AG08395 (cell line): ENCODE data around the gene CRHR2.

Source experiments
- DNase-seq: peaks from one replicate; pipeline ENCODE4 v3.0.0; 2012; ENCODE audit warnings: mixed read lengths, low spot score

Gene CRHR2

DNA sequence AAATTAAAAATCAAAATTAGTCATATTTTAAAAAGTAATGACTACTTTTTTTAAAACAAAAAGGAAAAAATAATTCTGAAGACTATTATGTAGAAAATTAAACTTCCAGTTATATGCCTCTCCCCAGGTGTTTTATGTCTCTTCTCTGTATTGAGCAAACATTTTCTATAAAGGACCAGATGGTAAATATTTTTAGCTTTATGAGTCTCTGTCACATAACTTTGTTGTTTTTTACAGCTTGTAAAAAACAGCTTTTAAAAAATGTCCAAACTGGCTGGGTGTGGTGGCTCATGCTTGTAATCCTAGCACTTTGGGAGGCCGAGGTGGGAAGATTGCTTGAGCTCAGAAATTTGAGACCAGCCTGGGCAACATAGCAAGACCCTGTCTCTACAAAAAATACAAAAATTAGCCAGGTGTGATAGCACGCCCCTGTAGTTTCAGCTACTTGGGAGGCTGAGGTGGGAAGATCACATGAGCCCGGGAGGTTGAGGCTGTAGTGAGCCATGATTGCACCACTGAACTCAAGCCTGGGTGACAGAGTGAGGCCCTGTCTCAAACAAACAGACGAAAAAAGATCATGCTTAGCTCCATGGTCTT is 64.1 kb downstream of the CRHR2 start:
- no peak for DNase-seq

DNA sequence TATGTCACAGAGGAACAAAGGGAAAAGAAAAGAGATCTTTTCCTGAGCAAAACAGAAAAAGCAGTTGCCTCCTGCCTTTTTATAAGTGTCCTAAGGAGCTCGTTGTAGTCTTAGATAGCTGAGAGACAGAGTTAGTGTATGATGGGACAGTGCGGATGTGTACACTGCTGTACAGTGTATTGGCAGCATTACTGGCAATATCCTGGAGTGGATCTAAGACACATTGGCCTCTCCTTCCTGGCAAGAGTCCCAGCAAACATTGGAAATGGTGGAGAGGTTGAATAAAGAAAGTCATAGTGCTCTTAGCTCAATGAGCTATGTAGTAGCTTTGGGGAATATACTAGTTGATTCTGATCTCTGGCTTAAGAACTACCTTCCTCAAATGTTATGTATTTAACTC is 64.9 kb downstream of the CRHR2 start:
- DNase-seq, result no peak

DNA sequence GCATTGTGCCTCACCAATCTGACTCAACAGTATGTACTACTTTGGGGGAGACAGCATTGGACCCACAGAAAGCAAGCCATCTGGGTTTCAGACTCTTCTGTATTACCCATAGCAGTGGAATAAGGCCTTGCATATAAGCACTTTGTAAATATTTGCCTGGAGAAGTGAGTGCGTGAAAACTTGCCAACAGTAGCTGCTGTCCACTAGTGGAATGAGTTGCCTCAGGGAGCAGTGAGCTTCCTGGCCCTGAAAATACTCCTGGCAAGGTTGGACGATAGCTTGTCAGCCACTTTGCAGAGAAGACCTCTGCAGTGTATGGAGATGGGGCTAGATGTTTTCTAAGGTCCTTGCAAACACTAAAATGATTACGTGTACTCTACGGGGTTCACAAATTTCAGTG is 65.9 kb downstream of the CRHR2 start:
- DNase-seq, result no peak

DNA sequence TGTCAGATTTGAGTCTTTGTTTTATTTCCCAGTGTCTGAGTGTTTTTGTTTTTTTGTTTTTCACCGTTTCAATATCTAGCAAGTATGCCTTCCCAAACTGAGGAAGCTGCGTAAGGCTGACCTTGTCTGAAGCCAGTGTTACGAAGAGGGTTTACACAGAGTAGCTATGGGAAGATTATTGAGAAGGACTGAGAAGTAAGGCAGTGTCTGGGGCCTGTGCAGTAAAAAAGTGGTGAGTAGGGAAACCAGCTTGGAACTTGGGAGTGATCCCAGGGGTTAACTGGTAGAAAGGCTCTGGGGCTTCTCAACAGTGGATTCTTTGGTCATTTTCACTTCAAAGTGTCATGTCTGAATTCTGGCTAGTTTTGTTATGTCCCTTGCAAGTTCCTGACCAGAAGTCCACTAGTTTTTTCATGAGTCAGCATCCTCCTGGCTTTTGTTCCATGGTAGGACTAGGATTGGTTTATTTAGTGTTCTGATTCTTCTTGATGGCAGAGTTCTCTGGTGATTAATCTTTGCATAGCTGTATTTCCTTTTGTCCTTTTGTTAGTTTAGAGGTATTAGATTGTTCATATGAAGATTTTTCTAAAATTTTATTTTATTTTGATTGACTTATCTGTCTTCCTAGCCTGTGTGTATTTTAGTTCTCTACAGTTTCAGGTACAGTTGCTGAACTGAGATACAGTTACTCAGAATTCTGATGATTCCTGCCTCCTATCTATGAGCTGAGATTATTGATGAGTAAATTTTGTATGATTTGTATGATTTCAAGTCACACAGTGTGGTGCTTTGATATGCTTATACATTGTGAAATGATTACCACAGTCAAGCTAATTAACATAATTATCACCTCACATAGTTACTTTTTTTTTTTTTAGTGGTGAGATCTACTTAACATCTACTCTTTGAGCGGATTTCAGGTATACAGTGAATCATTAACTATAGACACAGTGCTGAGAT is 68.6 kb downstream of the CRHR2 start:
- peak; percentile 15 for DNase-seq

DNA sequence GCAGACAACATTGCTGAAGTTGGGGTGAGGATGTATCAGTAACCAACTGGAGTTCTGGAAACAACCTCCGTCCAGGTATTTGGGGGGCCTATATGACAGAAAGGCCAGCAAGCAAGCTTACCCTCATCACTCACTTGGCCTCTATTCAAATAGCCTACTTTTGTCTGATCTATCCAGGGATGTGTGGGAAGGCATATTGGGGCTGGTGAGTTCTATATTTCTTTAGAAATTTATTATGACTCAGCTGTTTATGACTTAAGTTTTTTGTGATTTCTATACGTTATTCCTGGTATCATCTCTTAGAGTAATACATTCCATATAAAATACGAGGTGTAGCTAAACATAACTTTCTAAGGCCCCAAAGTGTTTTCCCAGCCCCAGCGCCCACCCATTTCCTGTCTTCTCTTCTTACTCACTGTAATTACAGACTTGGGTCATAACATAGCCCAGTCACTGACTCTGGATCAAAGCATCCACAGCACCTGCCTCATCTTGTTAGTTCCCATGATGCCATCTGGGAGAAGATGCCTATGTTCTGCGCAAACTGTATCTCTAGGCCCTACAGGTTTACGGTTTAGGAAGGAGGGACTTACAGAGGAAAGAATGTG is 69.5 kb downstream of the CRHR2 start:
- no peak for DNase-seq

DNA sequence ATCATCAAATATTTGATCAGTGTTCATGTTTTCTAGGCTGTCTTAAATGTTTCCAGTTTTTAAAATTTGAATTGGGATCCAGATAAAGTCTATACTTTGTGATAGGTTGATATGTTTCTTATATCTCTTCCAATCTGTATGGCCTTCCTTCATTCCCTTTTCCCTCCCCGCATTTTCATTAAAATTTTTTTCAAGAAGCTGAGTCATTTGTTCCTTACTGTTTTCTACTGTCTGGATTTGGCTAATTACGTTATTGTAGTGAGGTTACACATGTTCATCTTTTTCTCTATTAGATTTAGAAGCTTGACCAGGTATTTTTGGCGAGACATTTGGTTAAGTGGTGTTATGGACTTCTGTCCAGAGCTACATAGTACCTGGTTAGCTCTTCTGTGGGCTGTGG is 76.4 kb downstream of the CRHR2 start:
- no peak for DNase-seq

DNA sequence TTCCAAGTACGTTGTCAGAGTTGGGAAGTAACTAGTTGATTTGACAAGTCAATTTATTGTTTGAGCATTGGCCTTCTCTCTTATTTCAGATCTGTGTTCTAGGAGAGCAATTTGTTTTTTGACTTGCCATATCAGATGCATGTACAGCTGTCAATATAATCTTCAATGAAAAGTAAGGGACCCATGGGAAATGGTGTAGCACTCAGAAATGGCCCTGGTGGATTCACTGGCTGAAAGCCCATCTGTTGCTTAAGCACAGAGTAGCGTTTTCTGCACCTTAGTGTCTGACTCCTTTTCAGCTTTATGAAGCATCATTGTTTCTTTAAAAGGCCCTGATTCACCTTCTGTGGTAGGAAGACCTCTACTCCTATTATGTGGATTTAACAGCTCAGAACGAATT is 77.4 kb downstream of the CRHR2 start:
- no peak for DNase-seq
